Hepatocyte (in vitro differentiated cells): Measurements from ENCODE around the gene ALX3. TPM values are rescaled to one million over a fixed set of nuclear protein-coding genes. Genes with fewer than 3 reads are reported as not detected.

Experiments used
- DNase-seq: peaks from one replicate; pipeline ENCODE4 v3.0.0-alpha.2; 2016; ENCODE audit warnings: low spot score
- H2AFZ ChIP-seq: fragments of 200-600 bp; sonication (generic); 2 replicates; pipeline ENCODE4 v1.6.0; 2016; ENCODE audit warnings: antibody characterized with exemption, mild to moderate bottlenecking
- H3K27ac ChIP-seq: fragments of 200-600 bp; sonication (generic); 2 replicates; pipeline ENCODE4 v1.5.1; 2016; ENCODE audit warnings: mild to moderate bottlenecking
- H3K27me3 ChIP-seq: fragments of 200-600 bp; sonication (generic); 2 replicates; pipeline ENCODE4 v1.6.1; 2016
- H3K36me3 ChIP-seq: fragments of 200-600 bp; sonication (generic); replicated peaks from 2 replicates; pipeline ENCODE4 v1.5.1; 2016; ENCODE audit warnings: low read depth; ENCODE audit not compliant: insufficient read depth
- H3K4me1 ChIP-seq: fragments of 200-600 bp; sonication (generic); 2 replicates; pipeline ENCODE4 v1.5.1; 2016; ENCODE audit warnings: mild to moderate bottlenecking, moderate library complexity; ENCODE audit not compliant: insufficient read depth
- H3K4me2 ChIP-seq: fragments of 200-600 bp; sonication (generic); 2 replicates; pipeline ENCODE4 v1.6.0; 2016
- H3K4me3 ChIP-seq: fragments of 200-600 bp; sonication (generic); 2 replicates; pipeline ENCODE4 v1.5.1; 2016; ENCODE audit warnings: mild to moderate bottlenecking
- H3K79me2 ChIP-seq: fragments of 200-600 bp; sonication (generic); 2 replicates; pipeline ENCODE4 v1.6.0; 2017; ENCODE audit warnings: mild to moderate bottlenecking
- H3K9me2 ChIP-seq: fragments of 200-600 bp; sonication (generic); replicated peaks from 2 replicates; pipeline ENCODE4 v1.6.0; 2017; ENCODE audit warnings: mild to moderate bottlenecking; ENCODE audit not compliant: insufficient read depth
- H3K9me3 ChIP-seq: fragments of 200-600 bp; sonication (generic); 2 replicates; pipeline ENCODE4 v1.5.1; 2016; ENCODE audit warnings: low read depth, mild to moderate bottlenecking
- H4K20me1 ChIP-seq: fragments of 200-600 bp; sonication (generic); 2 replicates; pipeline ENCODE4 v1.6.0; 2016; ENCODE audit warnings: mild to moderate bottlenecking; ENCODE audit not compliant: insufficient read depth, poor library complexity, severe bottlenecking
- CTCF ChIP-seq: fragments of 200-600 bp; sonication (generic); IDR thresholded peaks from 2 replicates; pipeline ENCODE4 v1.5.1; 2016; ENCODE audit warnings: antibody characterized with exemption, mild to moderate bottlenecking; ENCODE audit not compliant: poor library complexity
- EZH2 ChIP-seq: fragments of 200-600 bp; sonication (generic); IDR thresholded peaks from 2 replicates; pipeline ENCODE4 v1.6.1; 2016; ENCODE audit warnings: antibody characterized with exemption, mild to moderate bottlenecking, borderline replicate concordance
- EZH2phosphoT487 ChIP-seq: fragments of 200-600 bp; sonication (generic); IDR thresholded peaks from one replicate; pipeline ENCODE4 v1.6.1; 2018; ENCODE audit warnings: antibody characterized with exemption, mild to moderate bottlenecking, low read depth, moderate library complexity; ENCODE audit not compliant: unreplicated experiment, severe bottlenecking
- WGBS: methylation state at CpG from one replicate; pipeline ENCODE4 v1.1.6; 2016; ENCODE audit warnings: low lambda C conversion rate; ENCODE audit errors: missing lambda C conversion rate; 5-methylcytosine and 5-hydroxymethylcytosine counted together
- polyA plus RNA-seq: library from polyadenylated mRNA; unstranded; fragments of >200 nt; fragmentation: Nextera tagmentation; extraction: Ambion mirVana; gene quantifications from 2 replicates; pipeline ENCODE4 v1.2.1, GENCODE V29; 2016
- total RNA-seq: library from RNA; depleted of rRNA; stranded (reverse); fragments of >200 nt; gene quantifications from 2 replicates; pipeline ENCODE4 v1.2.3, GENCODE V29; 2014

ALX3 gene
- total and polyA plus RNA-seq, 2 experiments from 2014 or later, result 0.27 to 0.92 TPM

GRCh38 chr1:110069404-110070281 is 829 bp downstream of the ALX3 start:
- no peaks in the 10 kb centered on the region for H3K9me2 ChIP-seq
- no peaks in the 10 kb centered on the region for H3K9me3 ChIP-seq
- no peak overlapping the region for H3K4me3 ChIP-seq
- H3K27me3 ChIP-seq, result peaks cover 89% of the 10 kb centered on the region
- 19% methylated on average over 60 of the region's 64 CpGs for WGBS
- H4K20me1 ChIP-seq, result no peaks in the 10 kb centered on the region
- no peak overlapping the region for H3K27ac ChIP-seq
- H3K79me2 ChIP-seq, result no peaks in the 10 kb centered on the region
- peak overlapping the region; percentile 71 for H3K4me2 ChIP-seq
- DNase-seq, result no peak
- H2AFZ ChIP-seq, result peak overlapping the region; percentile 20
- TF ChIP-seq CTCF (no peak), EZH2 (peak; percentile 89), EZH2phosphoT487 (peak; percentile 21)
- H3K36me3 ChIP-seq, result no peaks in the 10 kb centered on the region
- H3K4me1 ChIP-seq, result peaks cover 14% of the 10 kb centered on the region

GRCh38 chr1:110068646-110069403 is 1.6 kb downstream of the ALX3 start:
- no peaks in the 10 kb centered on the region for H3K36me3 ChIP-seq
- no peak for TF ChIP-seq CTCF
- peak; percentile 90 for TF ChIP-seq EZH2
- peak; percentile 41 for TF ChIP-seq EZH2phosphoT487
- H3K4me3 ChIP-seq, result no peak overlapping the region
- no peaks in the 10 kb centered on the region for H4K20me1 ChIP-seq
- H3K4me1 ChIP-seq, result peaks cover 14% of the 10 kb centered on the region
- H2AFZ ChIP-seq, result no peak overlapping the region
- no peaks in the 10 kb centered on the region for H3K9me2 ChIP-seq
- H3K4me2 ChIP-seq, result peak overlapping the region; percentile 71
- H3K9me3 ChIP-seq, result no peaks in the 10 kb centered on the region
- H3K79me2 ChIP-seq, result no peaks in the 10 kb centered on the region
- WGBS, result 10% methylated on average over 67 of the region's 68 CpGs
- no peak overlapping the region for H3K27ac ChIP-seq
- H3K27me3 ChIP-seq, result peaks cover 80% of the 10 kb centered on the region
- no peak for DNase-seq

- peaks cover 14% of the 10 kb centered on the region for H3K4me1 ChIP-seq
- peaks cover 74% of the 10 kb centered on the region for H3K27me3 ChIP-seq
- H3K4me3 ChIP-seq, result no peak overlapping the region
- H2AFZ ChIP-seq, result no peak overlapping the region
- H3K79me2 ChIP-seq, result no peaks in the 10 kb centered on the region
- no peaks in the 10 kb centered on the region for H3K36me3 ChIP-seq
- peak overlapping the region; percentile 71 for H3K4me2 ChIP-seq
- peak; percentile 54 for TF ChIP-seq EZH2
- no peak for TF ChIP-seq CTCF
- TF ChIP-seq EZH2phosphoT487, result peak; percentile 37
- no peaks in the 10 kb centered on the region for H4K20me1 ChIP-seq
- no peaks in the 10 kb centered on the region for H3K9me2 ChIP-seq
- no peak for DNase-seq
- WGBS, result 8% methylated on average over 61 of the region's 68 CpGs
- H3K9me3 ChIP-seq, result no peaks in the 10 kb centered on the region
- H3K27ac ChIP-seq, result no peak overlapping the region
Observed at GRCh38 chr1:110067893-110068645, 2.4 kb downstream of the ALX3 start.
